ENCODE results near the gene PRKAG1. TPM values are rescaled to one million over a fixed set of nuclear protein-coding genes. Genes with fewer than 3 reads are reported as not detected.

PRKAG1 gene
- total RNA-seq, 6 donors from 2014 or later, result 25.1 to 56.5 (median 42.0) TPM

GRCh38 chr12:49043856-49044258 is 25.3 kb upstream of the PRKAG1 start:
- Histone ChIP-seq H3K9me3 (no peaks in the 10 kb centered on the region), H3K27ac (no peak overlapping the region), H3K36me3 (peaks cover 79 to 100% (median 99%) of the 10 kb centered on the region in 4 donors), H3K4me1 (no peaks in the 10 kb centered on the region), H3K27me3 (no peaks in the 10 kb centered on the region), H3K4me3 (no peak overlapping the region)
- DNase-seq (peak in 1 of 2 donors; percentile 56), ATAC-seq (ENCODE audit: low FRiP score in 2 of 2) (peak; percentile 44 to 59)
- WGBS, 2 donors, result 58 to 64% methylated on average over 11 of the region's 11 CpGs
- TF ChIP-seq POLR2AphosphoS5 (IDR thresholded peaks at IDR 0.05), result no peak
- peak; percentile 48 to 63 (median 56) for TF ChIP-seq CTCF (IDR thresholded peaks at IDR 0.05)

GRCh38 chr12:49043241-49043640 is 24.7 kb upstream of the PRKAG1 start:
- H3K27me3 ChIP-seq, result no peaks in the 10 kb centered on the region
- no peaks in the 10 kb centered on the region for H3K9me3 ChIP-seq
- no peak for TF ChIP-seq CTCF (IDR thresholded peaks at IDR 0.05)
- no peak for TF ChIP-seq POLR2A (IDR thresholded peaks at IDR 0.05)
- TF ChIP-seq EP300 (IDR thresholded peaks at IDR 0.05), result no peak
- no peak for TF ChIP-seq POLR2AphosphoS5 (IDR thresholded peaks at IDR 0.05)
- no peak overlapping the region for H3K4me3 ChIP-seq
- no peaks in the 10 kb centered on the region for H3K4me1 ChIP-seq
- WGBS, 2 donors, result 97% methylated on average over 4 of the region's 4 CpGs; no CpG with 5 or more reads in 1 of the 2 donors
- ATAC-seq (ENCODE audit: low FRiP score in 2 of 2) (no peak), DNase-seq (no peak)
- H3K36me3 ChIP-seq, result peaks cover 79 to 100% (median 99%) of the 10 kb centered on the region in 4 donors
- H3K27ac ChIP-seq, result no peak overlapping the region

DNA sequence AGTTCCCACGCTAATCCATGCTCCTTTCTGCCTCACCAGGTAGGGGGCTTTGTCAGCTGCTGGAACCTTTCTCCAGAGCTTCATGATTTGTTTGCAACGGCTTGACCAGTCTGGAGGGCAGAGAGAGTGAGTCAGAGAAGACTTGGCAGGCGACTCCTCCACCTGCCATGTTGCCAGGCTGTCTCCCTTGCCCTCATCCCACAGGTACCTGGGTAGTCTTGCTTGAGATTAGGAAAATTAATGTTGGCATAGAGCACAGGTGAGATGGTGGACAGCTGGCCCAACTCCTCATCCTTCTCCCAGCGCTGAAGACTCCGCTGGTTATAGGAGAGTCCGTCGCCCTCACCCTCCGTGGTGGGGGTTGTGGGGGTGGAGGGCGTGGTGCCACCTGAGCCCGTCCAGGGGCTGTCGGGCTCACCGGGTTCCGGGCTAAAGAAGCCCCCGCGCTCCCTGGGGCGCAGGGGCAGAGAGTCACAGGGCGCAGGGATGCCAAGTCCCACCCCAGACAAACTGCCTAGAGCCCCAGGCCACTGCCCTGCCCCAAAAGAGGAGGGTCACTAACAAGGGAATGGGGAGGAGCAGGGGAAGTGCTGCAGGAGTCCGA is 23.4 kb upstream of the PRKAG1 start:
- Histone ChIP-seq H3K27me3 (no peaks in the 10 kb centered on the region), H3K27ac (no peak overlapping the region), H3K36me3 (peaks cover 86 to 100% (median 100%) of the 10 kb centered on the region in 4 donors), H3K4me3 (no peak overlapping the region), H3K9me3 (no peaks in the 10 kb centered on the region), H3K4me1 (no peaks in the 10 kb centered on the region)
- TF ChIP-seq EP300 (IDR thresholded peaks at IDR 0.05) (no peak), CTCF (IDR thresholded peaks at IDR 0.05) (no peak), POLR2AphosphoS5 (IDR thresholded peaks at IDR 0.05) (no peak), POLR2A (IDR thresholded peaks at IDR 0.05) (no peak)
- no peak for ATAC-seq (ENCODE audit: low FRiP score in 2 of 2)
- DNase-seq, result no peak
- WGBS, 2 donors, result 92 to 94% methylated on average over 18 of the region's 18 CpGs

- H3K4me1 ChIP-seq, result no peaks in the 10 kb centered on the region
- peaks cover 82 to 99% (median 98%) of the 10 kb centered on the region in 4 donors for H3K36me3 ChIP-seq
- no peaks in the 10 kb centered on the region for H3K27me3 ChIP-seq
- H3K4me3 ChIP-seq, result no peak overlapping the region
- no peak for TF ChIP-seq POLR2AphosphoS5 (IDR thresholded peaks at IDR 0.05)
- TF ChIP-seq POLR2A (IDR thresholded peaks at IDR 0.05), result no peak
- TF ChIP-seq CTCF (IDR thresholded peaks at IDR 0.05), result no peak
- DNase-seq, result peak in 1 of 2 donors; percentile 74
- no peak for ATAC-seq (ENCODE audit: low FRiP score in 2 of 2)
- no peak overlapping the region for H3K27ac ChIP-seq
- WGBS, 2 donors, result 92 to 96% methylated on average over 13 to 20 of the region's 31 CpGs
- no peaks in the 10 kb centered on the region for H3K9me3 ChIP-seq
Measured at GRCh38 chr12:49041036-49041880, 22.7 kb upstream of the PRKAG1 start.
